K562 (cell line): ENCODE results near the gene ERBB3. TPM values are rescaled to one million over a fixed set of nuclear protein-coding genes. Genes with fewer than 3 reads are reported as not detected.
"Not testable (repeated sequence)": the region's sequence is repeated elsewhere in the genome, so short reads cannot be mapped to it uniquely, and the experiment has no call there.

Source experiments
- ATAC-seq: fragments of 200-7000 bp; cut with Tn5 transposase; 3 replicates; pipeline ENCODE4 v1.9.1; 2020; ENCODE audit warnings: moderate library complexity
- BruUV-seq: library from RNA; stranded (reverse); fragments of 400-500 nt; replicated peaks from 2 replicates; lab custom pipeline; 2021; lab: Mats Ljungman, UMichigan
- CTCF ChIA-PET: fragments of 300-600 bp; formaldehyde crosslinking; extraction: SDS; loops from one replicate; lab custom pipeline; 2021; ENCODE audit warnings: low intra/inter-chr PET ratio; lab: Yijun Ruan, JAX
- POLR2A ChIA-PET: fragments of 300-600, 350-650 bp; sonication (Branson Sonifier 250); formaldehyde crosslinking; extraction: SDS; loops from one replicate; lab custom pipeline; 2021; ENCODE audit warnings: antibody characterized with exemption, inconsistent platforms; lab: Yijun Ruan, JAX
- DNase-seq, 4 experiments: peaks; one replicate each; pipeline versions ENCODE4 v3.0.0 to v3.0.0-alpha.2; 2011 to 2018; ENCODE audit warnings: low spot score in 3 of 4, mixed read lengths in 3 of 4; ENCODE audit errors: extremely low read depth in 1 of 4
- FAIRE-seq: peaks from 2 replicates; lab custom pipeline; 2011; peaks lifted over from hg19 to GRCh38; lab: Jason Lieb, UNC
- H2AFZ ChIP-seq: 2 replicates; pipeline ENCODE4 v1.6.0; 2011; ENCODE audit warnings: low read depth, low read length, control low read depth, inconsistent platforms
- H3K27ac ChIP-seq: fragments of 200-600 bp; 3 replicates; pipeline ENCODE4 v1.8.0; 2011; ENCODE audit warnings: low read depth, mild to moderate bottlenecking, control low read depth, inconsistent platforms, low read length, moderate library complexity, mixed read lengths; ENCODE audit errors: extremely low read depth
- H3K27me3 ChIP-seq, 2 experiments: fragments of 300-600 bp in 1 of 2; 2 replicates in 1 of 2; 3 replicates in 1 of 2; pipeline versions ENCODE4 v1.6.0 to v1.8.0; 2011; ENCODE audit warnings: inconsistent platforms in 2 of 2, low read length in 2 of 2, mild to moderate bottlenecking in 1 of 2, mixed read lengths in 1 of 2, moderate library complexity in 1 of 2; ENCODE audit not compliant: control insufficient read depth in 2 of 2, insufficient read depth in 2 of 2
- H3K36me3 ChIP-seq: fragments of 300-600 bp; 3 replicates; pipeline ENCODE4 v1.8.0; 2011; ENCODE audit warnings: mild to moderate bottlenecking, low read length, inconsistent platforms; ENCODE audit not compliant: control insufficient read depth, insufficient read depth
- H3K4me1 ChIP-seq, 2 experiments: fragments of 200-600 bp in 1 of 2; replicated peaks in 1 of 2; 2 replicates in 1 of 2; 3 replicates in 1 of 2; pipeline versions ENCODE4 v1.5.1 to v1.8.0; 2011; ENCODE audit warnings: inconsistent platforms in 2 of 2, low read length in 2 of 2, mild to moderate bottlenecking in 1 of 2, mixed read lengths in 1 of 2, moderate library complexity in 1 of 2; ENCODE audit not compliant: control insufficient read depth in 2 of 2, insufficient read depth in 2 of 2
- H3K4me2 ChIP-seq: 2 replicates; pipeline ENCODE4 v1.6.1; 2011; ENCODE audit warnings: low read length, control low read depth, inconsistent platforms, mixed read lengths; ENCODE audit not compliant: insufficient read depth
- H3K4me3 ChIP-seq: fragments of 200-600 bp; sonication (generic), shearing (Covaris generic); 2 replicates; pipeline ENCODE4 v1.5.1; 2016; ENCODE audit warnings: control low read depth, inconsistent platforms
- H3K79me2 ChIP-seq: fragments of 200-600 bp; 3 replicates; pipeline ENCODE4 v1.8.0; 2011; ENCODE audit warnings: low read length, inconsistent platforms; ENCODE audit not compliant: control insufficient read depth, insufficient read depth
- H3K9ac ChIP-seq, 2 experiments: 2 replicates each; pipeline versions ENCODE4 v1.6.0 to v1.6.1; 2011; ENCODE audit warnings: low read depth in 2 of 2, low read length in 2 of 2, control low read depth in 1 of 2, inconsistent platforms in 1 of 2, mild to moderate bottlenecking in 1 of 2, mixed read lengths in 1 of 2; ENCODE audit not compliant: insufficient read depth in 1 of 2
- H3K9me1 ChIP-seq: one replicate; pipeline ENCODE4 v1.6.0; 2011; ENCODE audit warnings: inconsistent platforms, mild to moderate bottlenecking, low read length, moderate library complexity; ENCODE audit not compliant: control insufficient read depth, insufficient read depth
- H3K9me3 ChIP-seq: replicated peaks from 2 replicates; pipeline ENCODE4 v1.5.1; 2011; ENCODE audit warnings: low read depth, low read length, inconsistent platforms; ENCODE audit not compliant: control insufficient read depth, insufficient read depth
- H4K20me1 ChIP-seq: replicated peaks from 2 replicates; pipeline ENCODE4 v1.6.1; 2011; ENCODE audit warnings: low read length, inconsistent platforms, mixed read lengths; ENCODE audit not compliant: control insufficient read depth, insufficient read depth
- DACH1 ChIP-seq: fragments of 450-650 bp; IDR thresholded peaks from 2 replicates; pipeline ENCODE4 v1.6.1; 2018; ENCODE audit not compliant: partially characterized antibody
- NFRKB ChIP-seq: fragments of 450-650 bp; IDR thresholded peaks from 2 replicates; pipeline ENCODE4 v1.6.1; 2016; ENCODE audit warnings: low read depth
- RBFOX2 ChIP-seq: fragments of 200-400 bp; formaldehyde crosslinking; IDR thresholded peaks from 2 replicates; pipeline ENCODE4 v1.6.1; 2017; ENCODE audit warnings: low read depth, mild to moderate bottlenecking, low read length, moderate library complexity
- SAP30 ChIP-seq: fragments of 200-600 bp; sonication (generic); IDR thresholded peaks from 2 replicates; pipeline ENCODE4 v1.6.1; 2012; ENCODE audit warnings: borderline replicate concordance, low read depth, mild to moderate bottlenecking, moderate library complexity, low read length, control low read depth, inconsistent platforms; ENCODE audit not compliant: insufficient read depth, poor library complexity, severe bottlenecking
- SETDB1 ChIP-seq: IDR thresholded peaks from one replicate; pipeline ENCODE4 v1.6.1; 2012; ENCODE audit warnings: low read length, control low read depth, inconsistent platforms
- SUPT5H ChIP-seq: fragments of 450-650 bp; IDR thresholded peaks from 2 replicates; pipeline ENCODE4 v1.6.1; 2016
- WGBS: fragments of 100-300 bp; shearing (Covaris generic); methylation state at CpG from one replicate; pipeline ENCODE4 v1.1.6; 2016; ENCODE audit warnings: low coverage, mixed read lengths; ENCODE audit not compliant: insufficient coverage; ENCODE audit errors: missing lambda C conversion rate; 5-methylcytosine and 5-hydroxymethylcytosine counted together
- in situ Hi-C: fragments of 300-500 bp; cut with MboI; formaldehyde crosslinking; loops from 4 replicates; pipeline ENCODE4 v1.15.0; 2018; ENCODE audit warnings: inconsistent platforms, mixed read lengths
- intact Hi-C: fragments of 100-400 bp; cut with micrococcal nuclease; formaldehyde crosslinking; loops from 2 replicates; pipeline ENCODE4 v1.14.2; 2022
- polyA plus RNA-seq, 8 experiments: library from polyadenylated mRNA; depleted of rRNA in 4 of 8; stranded (reverse) in 5 of 8; unstranded in 3 of 8; fragments of >200 nt; fragmentation: Nextera tagmentation in 2 of 8; fragmentation: Illumina TruSeq in 1 of 8; extraction: Ambion mirVana in 2 of 8; extraction: Trizol in 1 of 8; gene quantifications; 2 replicates each; pipeline versions ENCODE4 v1.2.1 to v1.2.3, GENCODE V29; 2011 to 2014; ENCODE audit warnings: inconsistent platforms in 1 of 8, missing spikeins in 1 of 8
- total RNA-seq, 7 experiments: library from RNA; depleted of rRNA in 6 of 7; stranded (reverse); fragments of >200 nt in 6 of 7; fragmentation: Illumina TruSeq in 2 of 7; extraction: Trizol in 2 of 7; gene quantifications; 2 replicates each; pipeline versions ENCODE4 v1.2.1 to v1.2.3, GENCODE V29; 2011 to 2021; ENCODE audit warnings: low replicate concordance in 1 of 7
- TF ChIP-seq, protein P1 (sequence below), 3 experiments: fragments of 200-800 bp in 1 of 3; sonication (Bioruptor generic) in 1 of 3; sonication (generic) in 1 of 3; formaldehyde crosslinking in 1 of 3; IDR thresholded peaks; 2 replicates each; pipeline versions ENCODE4 v1.6.1 to v1.8.0; 2016 to 2022; ENCODE audit warnings: mild to moderate bottlenecking in 2 of 3, missing compliant biosample characterization in 2 of 3, missing genetic modification characterization in 2 of 3, missing genetic modification reagents in 1 of 3
- TF ChIP-seq, protein P2 (sequence below): fragments of 450-650 bp; IDR thresholded peaks from 2 replicates; pipeline ENCODE4 v1.6.1; 2016; ENCODE audit warnings: mild to moderate bottlenecking

Gene ERBB3
- total and polyA plus RNA-seq, 9 of the 15 experiments (the other 6 are each of a cell fraction or from before 2014, with no cell fraction given): 1.5 to 5.4 (median 3.8) TPM

DNA sequence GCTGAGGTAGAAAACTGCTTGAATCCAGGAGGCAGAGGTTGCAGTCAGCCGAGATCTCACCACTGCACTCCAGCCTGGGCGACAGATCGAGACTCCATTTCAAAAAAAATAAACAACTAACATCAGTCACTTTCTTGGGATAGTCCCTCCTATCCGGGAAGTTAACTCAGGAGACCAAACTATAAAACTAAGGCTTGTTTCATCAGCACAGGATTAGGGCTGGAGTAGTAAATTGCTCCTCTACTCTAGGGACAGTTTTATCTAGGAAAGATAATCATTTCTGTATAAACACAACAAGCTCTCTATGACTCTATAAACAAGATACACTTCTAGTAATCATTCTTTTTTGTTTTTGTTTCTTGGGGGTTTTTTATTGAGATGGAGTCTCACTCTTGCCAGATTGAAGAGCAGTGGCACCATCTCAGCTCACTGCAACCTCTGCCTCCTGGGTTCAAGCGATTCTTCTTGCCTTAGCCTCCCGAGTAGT, 26.5 kb upstream of the ERBB3 start:
- H3K27me3 ChIP-seq: no peaks in the 10 kb centered on the region
- no peak for ATAC-seq
- no TSS peak for BruUV-seq
- no peak overlapping the region for H3K27ac ChIP-seq
- in situ Hi-C loops (no loop called here), intact Hi-C loops (no loop called here)
- H3K9me3 ChIP-seq: no peaks in the 10 kb centered on the region
- no peaks in the 10 kb centered on the region for H4K20me1 ChIP-seq
- no peak overlapping the region for H3K9ac ChIP-seq
- no peak overlapping the region for H3K4me3 ChIP-seq
- TF ChIP-seq DACH1 (no peak), NFRKB (no peak), RBFOX2 (no peak), SUPT5H (no peak), SAP30 (no peak), SETDB1 (no peak)
- TF ChIP-seq, protein P1, sequence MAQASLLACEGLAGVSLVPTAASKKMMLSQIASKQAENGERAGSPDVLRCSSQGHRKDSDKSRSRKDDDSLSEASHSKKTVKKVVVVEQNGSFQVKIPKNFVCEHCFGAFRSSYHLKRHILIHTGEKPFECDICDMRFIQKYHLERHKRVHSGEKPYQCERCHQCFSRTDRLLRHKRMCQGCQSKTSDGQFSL (CRISPR knock-in tag; IDR thresholded peaks at IDR 0.05): no peak
- TF ChIP-seq, protein P1 (tag; IDR thresholded peaks at IDR 0.05): no peak
- TF ChIP-seq, protein P2, sequence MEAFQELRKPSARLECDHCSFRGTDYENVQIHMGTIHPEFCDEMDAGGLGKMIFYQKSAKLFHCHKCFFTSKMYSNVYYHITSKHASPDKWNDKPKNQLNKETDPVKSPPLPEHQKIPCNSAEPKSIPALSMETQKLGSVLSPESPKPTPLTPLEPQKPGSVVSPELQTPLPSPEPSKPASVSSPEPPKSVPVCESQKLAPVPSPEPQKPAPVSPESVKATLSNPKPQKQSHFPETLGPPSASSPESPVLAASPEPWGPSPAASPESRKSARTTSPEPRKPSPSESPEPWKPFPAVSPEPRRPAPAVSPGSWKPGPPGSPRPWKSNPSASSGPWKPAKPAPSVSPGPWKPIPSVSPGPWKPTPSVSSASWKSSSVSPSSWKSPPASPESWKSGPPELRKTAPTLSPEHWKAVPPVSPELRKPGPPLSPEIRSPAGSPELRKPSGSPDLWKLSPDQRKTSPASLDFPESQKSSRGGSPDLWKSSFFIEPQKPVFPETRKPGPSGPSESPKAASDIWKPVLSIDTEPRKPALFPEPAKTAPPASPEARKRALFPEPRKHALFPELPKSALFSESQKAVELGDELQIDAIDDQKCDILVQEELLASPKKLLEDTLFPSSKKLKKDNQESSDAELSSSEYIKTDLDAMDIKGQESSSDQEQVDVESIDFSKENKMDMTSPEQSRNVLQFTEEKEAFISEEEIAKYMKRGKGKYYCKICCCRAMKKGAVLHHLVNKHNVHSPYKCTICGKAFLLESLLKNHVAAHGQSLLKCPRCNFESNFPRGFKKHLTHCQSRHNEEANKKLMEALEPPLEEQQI: no peak
- TF ChIP-seq, all 486 proteins: peak for 0
- Histone ChIP-seq H3K36me3 (no peaks in the 10 kb centered on the region), H3K79me2 (no peaks in the 10 kb centered on the region), H3K9me1 (no peaks in the 10 kb centered on the region), H3K4me2 (no peak overlapping the region), H3K4me1 (no peaks in the 10 kb centered on the region), H2AFZ (no peak overlapping the region)
- FAIRE-seq (no peak), DNase-seq (no peak)
- ChIA-PET POLR2A (interaction anchor here (0.7 to 1.3 kb wide), 2 partner anchors 9 to 13 kb away, joined by 3 to 8 read pairs; no protein-coding TSS in a partner anchor), CTCF (no interaction called here)
- WGBS: 40% methylated on average over 6 of the region's 6 CpGs

GRCh38 chr12:56059964-56060363, 20.0 kb upstream of the ERBB3 start:
- ChIA-PET CTCF (interaction anchor here (0.6 kb wide), 1 partner anchor 321 kb away, joined by 3 read pairs; no protein-coding TSS in a partner anchor), POLR2A (interaction anchor here (4.2 kb wide), 1 partner anchor 15 kb away, joined by 21 read pairs; no protein-coding TSS in a partner anchor)
- H3K27ac ChIP-seq, in situ Hi-C loops, DNase-seq, H3K79me2 ChIP-seq, H3K9me3 ChIP-seq, H3K4me3 ChIP-seq, BruUV-seq, H3K4me2 ChIP-seq, ATAC-seq, FAIRE-seq, H3K9me1 ChIP-seq, intact Hi-C loops, H3K27me3 ChIP-seq, H3K9ac ChIP-seq, H3K36me3 ChIP-seq, H4K20me1 ChIP-seq, H3K4me1 ChIP-seq, H2AFZ ChIP-seq: not testable (repeated sequence)
- 68% methylated on average over 8 of the region's 8 CpGs for WGBS
